Measurements from ENCODE around the gene LPP. TPM values are rescaled to one million over a fixed set of nuclear protein-coding genes. Genes with fewer than 3 reads are reported as not detected.

The LPP gene
- total RNA-seq, 1 donor from 2014 or later, result 222 TPM

DNA sequence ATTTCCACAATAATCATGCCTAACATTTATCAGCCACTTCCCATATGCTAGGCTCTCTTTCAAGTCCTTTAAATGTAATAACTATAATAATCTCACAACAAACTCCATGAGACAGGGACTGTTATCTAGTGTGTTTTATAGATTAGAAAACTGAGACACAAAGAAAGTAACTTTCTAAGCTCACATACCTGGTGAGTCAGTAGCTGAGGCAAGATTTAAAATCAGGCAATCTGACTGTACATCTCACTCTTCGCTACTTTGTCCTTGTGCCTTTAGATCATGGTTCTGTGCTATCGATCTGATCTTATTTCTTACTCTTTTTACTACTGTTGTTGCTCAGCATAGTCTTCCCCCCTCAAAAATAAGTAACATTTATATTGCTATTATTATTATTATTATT, 295.5 kb downstream of the LPP start:
- Histone ChIP-seq H3K9me3 (ENCODE audit: insufficient read depth, low read depth, low read length) (no peaks in the 10 kb centered on the region), H3K27me3 (ENCODE audit: insufficient read depth, low read length) (no peaks in the 10 kb centered on the region), H2AFZ (ENCODE audit: low read depth, low read length) (no peak overlapping the region), H4K20me1 (ENCODE audit: insufficient read depth, low read length) (peaks cover 67% of the 10 kb centered on the region), H3K4me3 (ENCODE audit: insufficient read depth, low read depth, low read length) (no peak overlapping the region), H3K9ac (ENCODE audit: low read length) (no peak overlapping the region), H3K79me2 (ENCODE audit: insufficient read depth, low read length) (peaks cover 69% of the 10 kb centered on the region), H3K4me2 (ENCODE audit: low read length) (no peak overlapping the region), H3K4me1 (ENCODE audit: insufficient read depth, low read length) (no peaks in the 10 kb centered on the region), H3K36me3 (ENCODE audit: insufficient read depth, low read length) (no peaks in the 10 kb centered on the region), H3K27ac (ENCODE audit: low read depth, low read length) (no peak overlapping the region)
- TF ChIP-seq, protein P1, sequence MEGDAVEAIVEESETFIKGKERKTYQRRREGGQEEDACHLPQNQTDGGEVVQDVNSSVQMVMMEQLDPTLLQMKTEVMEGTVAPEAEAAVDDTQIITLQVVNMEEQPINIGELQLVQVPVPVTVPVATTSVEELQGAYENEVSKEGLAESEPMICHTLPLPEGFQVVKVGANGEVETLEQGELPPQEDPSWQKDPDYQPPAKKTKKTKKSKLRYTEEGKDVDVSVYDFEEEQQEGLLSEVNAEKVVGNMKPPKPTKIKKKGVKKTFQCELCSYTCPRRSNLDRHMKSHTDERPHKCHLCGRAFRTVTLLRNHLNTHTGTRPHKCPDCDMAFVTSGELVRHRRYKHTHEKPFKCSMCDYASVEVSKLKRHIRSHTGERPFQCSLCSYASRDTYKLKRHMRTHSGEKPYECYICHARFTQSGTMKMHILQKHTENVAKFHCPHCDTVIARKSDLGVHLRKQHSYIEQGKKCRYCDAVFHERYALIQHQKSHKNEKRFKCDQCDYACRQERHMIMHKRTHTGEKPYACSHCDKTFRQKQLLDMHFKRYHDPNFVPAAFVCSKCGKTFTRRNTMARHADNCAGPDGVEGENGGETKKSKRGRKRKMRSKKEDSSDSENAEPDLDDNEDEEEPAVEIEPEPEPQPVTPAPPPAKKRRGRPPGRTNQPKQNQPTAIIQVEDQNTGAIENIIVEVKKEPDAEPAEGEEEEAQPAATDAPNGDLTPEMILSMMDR (IDR thresholded peaks at IDR 0.05; ENCODE audit: insufficient read depth, low read depth, low read length), result no peak
- TF ChIP-seq EZH2 (IDR thresholded peaks at IDR 0.05; ENCODE audit: insufficient read depth, low read length), result no peak
- Mint-ChIP-seq H3K9me3 (ENCODE audit: unreplicated experiment) (peaks cover 7% of the 10 kb centered on the region), H3K27me3 (ENCODE audit: low read depth, unreplicated experiment) (no peaks in the 10 kb centered on the region), H3K4me3 (ENCODE audit: unreplicated experiment) (no peak overlapping the region), H3K4me1 (ENCODE audit: low read depth, unreplicated experiment) (peaks cover 24% of the 10 kb centered on the region), H3K27ac (ENCODE audit: unreplicated experiment) (peak overlapping the region; percentile 56), H3K36me3 (ENCODE audit: low read depth, unreplicated experiment) (peaks cover 13% of the 10 kb centered on the region)
- peak; percentile 45 for DNase-seq (ENCODE audit: low read depth)
- no peak for FAIRE-seq

DNA sequence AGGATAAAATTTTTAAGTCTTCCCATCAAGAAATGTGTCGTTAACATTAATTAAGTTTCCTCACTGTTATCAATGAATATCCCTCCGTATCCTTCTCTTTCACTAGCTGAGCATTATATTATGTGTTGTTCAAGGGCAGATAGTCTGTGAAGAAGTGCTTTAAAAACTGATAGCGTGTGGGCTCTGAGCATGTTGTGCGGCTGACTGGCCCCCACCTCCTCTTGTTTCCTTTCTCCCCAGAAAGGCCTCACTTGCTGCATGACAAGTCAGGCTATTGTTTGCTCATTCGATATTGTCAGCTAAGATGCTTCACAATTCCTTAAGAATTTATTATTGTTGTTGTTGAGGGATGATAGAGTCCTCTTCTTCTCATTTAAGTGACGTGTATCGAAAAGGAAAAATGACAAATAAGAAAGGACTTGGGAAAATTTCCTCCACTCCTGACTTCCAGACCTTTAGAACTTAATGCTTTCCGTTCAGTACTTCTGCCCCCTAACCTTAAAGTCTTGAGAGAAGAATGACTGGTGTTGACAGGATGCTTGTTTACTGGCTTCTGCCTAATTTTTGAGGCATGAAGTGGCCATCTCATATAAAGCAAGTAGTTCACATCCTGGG, 298.3 kb downstream of the LPP start:
- H3K36me3 ChIP-seq (ENCODE audit: insufficient read depth, low read length), result no peaks in the 10 kb centered on the region
- Mint-ChIP-seq H3K9me3 (ENCODE audit: unreplicated experiment) (no peaks in the 10 kb centered on the region), H3K27me3 (ENCODE audit: low read depth, unreplicated experiment) (no peaks in the 10 kb centered on the region), H3K27ac (ENCODE audit: unreplicated experiment) (no peak overlapping the region), H3K4me1 (ENCODE audit: low read depth, unreplicated experiment) (peaks cover 21% of the 10 kb centered on the region), H3K4me3 (ENCODE audit: unreplicated experiment) (no peak overlapping the region), H3K36me3 (ENCODE audit: low read depth, unreplicated experiment) (no peaks in the 10 kb centered on the region)
- peaks cover 76% of the 10 kb centered on the region for H3K79me2 ChIP-seq (ENCODE audit: insufficient read depth, low read length)
- H2AFZ ChIP-seq (ENCODE audit: low read depth, low read length), result no peak overlapping the region
- peaks cover 78% of the 10 kb centered on the region for H4K20me1 ChIP-seq (ENCODE audit: insufficient read depth, low read length)
- no peak overlapping the region for H3K4me2 ChIP-seq (ENCODE audit: low read length)
- H3K27ac ChIP-seq (ENCODE audit: low read depth, low read length), result no peak overlapping the region
- FAIRE-seq (no peak), DNase-seq (ENCODE audit: low read depth) (no peak)
- H3K9ac ChIP-seq (ENCODE audit: low read length), result no peak overlapping the region
- H3K9me3 ChIP-seq (ENCODE audit: insufficient read depth, low read depth, low read length), result no peaks in the 10 kb centered on the region
- no peaks in the 10 kb centered on the region for H3K4me1 ChIP-seq (ENCODE audit: insufficient read depth, low read length)
- TF ChIP-seq EZH2 (IDR thresholded peaks at IDR 0.05; ENCODE audit: insufficient read depth, low read length), result no peak
- TF ChIP-seq, protein P1 (IDR thresholded peaks at IDR 0.05; ENCODE audit: insufficient read depth, low read depth, low read length), result no peak
- no peaks in the 10 kb centered on the region for H3K27me3 ChIP-seq (ENCODE audit: insufficient read depth, low read length)
- no peak overlapping the region for H3K4me3 ChIP-seq (ENCODE audit: insufficient read depth, low read depth, low read length)
